WTC11 (cell line): ENCODE results near the gene STIP1. TPM values are rescaled to one million over a fixed set of nuclear protein-coding genes. Genes with fewer than 3 reads are reported as not detected.

Source experiments
- ATAC-seq: fragments of 200-7000 bp; cut with Tn5 transposase; 2 replicates; pipeline ENCODE4 v1.10.0; 2021; ENCODE audit warnings: mild to moderate bottlenecking, moderate library complexity
- CTCF ChIA-PET: fragments of 300-600 bp; sonication (Branson Sonifier 250); formaldehyde crosslinking; loops from one replicate; lab custom pipeline; 2021; ENCODE audit warnings: antibody characterized with exemption; lab: Charles Lee
- POLR2A ChIA-PET: fragments of 350-600 bp; sonication (Branson Sonifier 250); formaldehyde crosslinking; loops from one replicate; lab custom pipeline; 2021; ENCODE audit warnings: antibody characterized with exemption; lab: Charles Lee
- DNase-seq: peaks from one replicate; pipeline ENCODE4 v3.0.0; 2021; ENCODE audit warnings: low spot score
- H3K27ac Mint-ChIP-seq: 2 replicates; pipeline ENCODE4 v1.8.0; 2021; ENCODE audit warnings: mixed read lengths
- H3K27me3 Mint-ChIP-seq: 2 replicates; pipeline ENCODE4 v1.8.0; 2021; ENCODE audit warnings: low read depth, mild to moderate bottlenecking, moderate library complexity, mixed read lengths
- H3K36me3 Mint-ChIP-seq: 2 replicates; pipeline ENCODE4 v1.8.0; 2021; ENCODE audit warnings: mixed read lengths
- H3K4me1 Mint-ChIP-seq: 2 replicates; pipeline ENCODE4 v1.8.0; 2022; ENCODE audit warnings: mixed read lengths
- H3K4me3 Mint-ChIP-seq: 2 replicates; pipeline ENCODE4 v1.8.0; 2021; ENCODE audit warnings: mild to moderate bottlenecking, moderate library complexity, mixed read lengths
- H3K9me3 Mint-ChIP-seq: 2 replicates; pipeline ENCODE4 v1.8.0; 2021; ENCODE audit warnings: mixed read lengths
- ARID4B ChIP-seq: sonication (generic); formaldehyde crosslinking; IDR thresholded peaks from 2 replicates; pipeline ENCODE4 v1.8.0; 2023; ENCODE audit warnings: missing genetic modification reagents, mild to moderate bottlenecking, borderline replicate concordance
- ATF2 ChIP-seq: sonication (generic); formaldehyde crosslinking; IDR thresholded peaks from 2 replicates; pipeline ENCODE4 v1.8.1; 2022; ENCODE audit warnings: low read depth, missing genetic modification reagents, borderline replicate concordance
- CREM ChIP-seq: sonication (generic); formaldehyde crosslinking; IDR thresholded peaks from 2 replicates; pipeline ENCODE4 v1.8.1; 2022; ENCODE audit warnings: mild to moderate bottlenecking, missing genetic modification reagents, moderate library complexity
- E2F1 ChIP-seq: sonication (generic); formaldehyde crosslinking; IDR thresholded peaks from 2 replicates; pipeline ENCODE4 v1.8.0; 2022; ENCODE audit warnings: mild to moderate bottlenecking, missing genetic modification reagents
- ERG ChIP-seq: fragments of 250-450 bp; sonication (Bioruptor Pico); IDR thresholded peaks from 2 replicates; pipeline ENCODE4 v1.8.0; 2021; ENCODE audit warnings: mild to moderate bottlenecking
- ESRRA ChIP-seq: sonication (generic); formaldehyde crosslinking; IDR thresholded peaks from 2 replicates; pipeline ENCODE4 v1.8.1; 2022; ENCODE audit warnings: mild to moderate bottlenecking, missing genetic modification reagents, borderline replicate concordance
- FOXJ3 ChIP-seq: sonication (generic); formaldehyde crosslinking; IDR thresholded peaks from 2 replicates; pipeline ENCODE4 v1.9.0; 2021; ENCODE audit warnings: missing genetic modification reagents, mild to moderate bottlenecking, borderline replicate concordance
- GRHL2 ChIP-seq: fragments of 250-450 bp; sonication (Bioruptor Pico); IDR thresholded peaks from 2 replicates; pipeline ENCODE4 v1.8.0; 2022; ENCODE audit warnings: mild to moderate bottlenecking, moderate library complexity; ENCODE audit not compliant: insufficient replicate concordance, severe bottlenecking
- KAT7 ChIP-seq: sonication (generic); formaldehyde crosslinking; IDR thresholded peaks from 2 replicates; pipeline ENCODE4 v1.8.1; 2023; ENCODE audit warnings: missing genetic modification reagents, mild to moderate bottlenecking, borderline replicate concordance
- MAX ChIP-seq: sonication (generic); formaldehyde crosslinking; IDR thresholded peaks from 2 replicates; pipeline ENCODE4 v1.8.0; 2022; ENCODE audit warnings: mild to moderate bottlenecking, missing genetic modification reagents
- NFE2L1 ChIP-seq: sonication (generic); formaldehyde crosslinking; IDR thresholded peaks from 2 replicates; pipeline ENCODE4 v1.8.1; 2023; ENCODE audit warnings: missing genetic modification reagents
- NR2C2 ChIP-seq: sonication (generic); formaldehyde crosslinking; IDR thresholded peaks from 2 replicates; pipeline ENCODE4 v1.8.0; 2022; ENCODE audit warnings: mild to moderate bottlenecking, missing genetic modification reagents
- OVOL2 ChIP-seq: fragments of 250-450 bp; sonication (Bioruptor Pico); IDR thresholded peaks from 2 replicates; pipeline ENCODE4 v1.9.0; 2021; ENCODE audit warnings: mild to moderate bottlenecking, borderline replicate concordance
- RELA ChIP-seq: sonication (generic); formaldehyde crosslinking; IDR thresholded peaks from 2 replicates; pipeline ENCODE4 v1.8.1; 2022; ENCODE audit warnings: missing genetic modification reagents, mild to moderate bottlenecking, borderline replicate concordance
- RORB ChIP-seq: fragments of 250-450 bp; sonication (Bioruptor Pico); IDR thresholded peaks from 2 replicates; pipeline ENCODE4 v1.9.0; 2021; ENCODE audit warnings: mild to moderate bottlenecking
- TP53 ChIP-seq: sonication (generic); formaldehyde crosslinking; IDR thresholded peaks from 2 replicates; pipeline ENCODE4 v1.8.1; 2023; ENCODE audit warnings: mild to moderate bottlenecking, missing genetic modification reagents
- USF2 ChIP-seq: sonication (generic); formaldehyde crosslinking; IDR thresholded peaks from 2 replicates; pipeline ENCODE4 v1.8.1; 2023; ENCODE audit warnings: mild to moderate bottlenecking, missing genetic modification reagents, moderate library complexity
- ZBTB43 ChIP-seq: sonication (generic); formaldehyde crosslinking; IDR thresholded peaks from 2 replicates; pipeline ENCODE4 v1.8.1; 2023; ENCODE audit warnings: mild to moderate bottlenecking, missing genetic modification reagents
- ZNF138 ChIP-seq: sonication (generic); formaldehyde crosslinking; conservative IDR thresholded peaks from 2 replicates; pipeline ENCODE4 v1.8.1; 2022; ENCODE audit warnings: mild to moderate bottlenecking, moderate library complexity, missing genetic modification reagents
- ZNF232 ChIP-seq: sonication (generic); formaldehyde crosslinking; IDR thresholded peaks from 2 replicates; pipeline ENCODE4 v1.8.0; 2022; ENCODE audit warnings: mild to moderate bottlenecking, missing genetic modification reagents
- ZNF281 ChIP-seq: sonication (generic); formaldehyde crosslinking; IDR thresholded peaks from 2 replicates; pipeline ENCODE4 v1.8.0; 2023; ENCODE audit warnings: mild to moderate bottlenecking, missing genetic modification reagents
- total RNA-seq: library from RNA; stranded (reverse); gene quantifications from 3 replicates; pipeline ENCODE4 v1.2.3, GENCODE V29; 2021

STIP1 gene
- total RNA-seq, 1 experiment from 2014 or later, result 296 TPM

- no peak overlapping the region for H3K27ac Mint-ChIP-seq
- DNase-seq (no peak), ATAC-seq (no peak)
- H3K4me3 Mint-ChIP-seq, result no peak overlapping the region
- H3K4me1 Mint-ChIP-seq, result peaks cover 22% of the 10 kb centered on the region
- H3K27me3 Mint-ChIP-seq, result peaks cover 9% of the 10 kb centered on the region
- POLR2A ChIA-PET, result no interaction called here
- TF ChIP-seq ESRRA, result no peak
- no peak for TF ChIP-seq FOXJ3
- TF ChIP-seq CREM (CRISPR knock-in tag), result no peak
- no peak for TF ChIP-seq USF2
- no peak for TF ChIP-seq ERG (CRISPR knock-in tag)
- no peak for TF ChIP-seq ZNF281 (CRISPR knock-in tag)
- TF ChIP-seq ATF2 (CRISPR knock-in tag), result no peak
- H3K36me3 Mint-ChIP-seq, result peaks cover 32% of the 10 kb centered on the region
- H3K9me3 Mint-ChIP-seq, result peaks cover 10% of the 10 kb centered on the region
- CTCF ChIA-PET, result no interaction called here
These were observed 7.8 kb upstream of the STIP1 start for GRCh38 chr11:64178203-64178602.

- Mint-ChIP-seq H3K36me3 (peaks cover 24% of the 10 kb centered on the region), H3K27ac (no peak overlapping the region), H3K4me3 (no peak overlapping the region), H3K4me1 (peaks cover 31% of the 10 kb centered on the region), H3K27me3 (peaks cover 3% of the 10 kb centered on the region), H3K9me3 (peaks cover 3% of the 10 kb centered on the region)
- DNase-seq (no peak), ATAC-seq (no peak)
- CTCF ChIA-PET, result interaction anchor here (1.0 kb wide), 1 partner anchor 30 kb away, joined by 3 read pairs; no protein-coding TSS in a partner anchor
- POLR2A ChIA-PET, result no interaction called here
- TF ChIP-seq ARID4B (CRISPR knock-in tag), result no peak
- TF ChIP-seq RELA (CRISPR knock-in tag), result no peak
- TF ChIP-seq RORB (CRISPR knock-in tag), result no peak
- no peak for TF ChIP-seq TP53 (CRISPR knock-in tag)
- no peak for TF ChIP-seq FOXJ3
- TF ChIP-seq ZNF138 (CRISPR knock-in tag), result no peak
- TF ChIP-seq NR2C2 (CRISPR knock-in tag), result no peak
- no peak for TF ChIP-seq OVOL2 (CRISPR knock-in tag)
- no peak for TF ChIP-seq MAX (CRISPR knock-in tag)
- TF ChIP-seq GRHL2 (CRISPR knock-in tag), result no peak
- TF ChIP-seq ZNF232 (CRISPR knock-in tag), result no peak
- TF ChIP-seq E2F1 (CRISPR knock-in tag), result no peak
- no peak for TF ChIP-seq ZBTB43 (CRISPR knock-in tag)
- TF ChIP-seq NFE2L1 (CRISPR knock-in tag), result no peak
- no peak for TF ChIP-seq KAT7
These were observed 6.9 kb upstream of the STIP1 start for GRCh38 chr11:64178951-64179639.
